GM21367 (cell line): ENCODE results near the gene CDHR2.
A peak's percentile ranks its signal among the peaks of the same experiment; 100 is the strongest.
"Not testable (repeated sequence)": the region's sequence is repeated elsewhere in the genome, so short reads cannot be mapped to it uniquely, and the experiment has no call there.

Source experiments
- ATAC-seq: cut with Tn5 transposase; IDR thresholded peaks from one replicate; pipeline ENCODE4 v1.9.1; 2021; ENCODE audit not compliant: unreplicated experiment

CDHR2 gene

DNA sequence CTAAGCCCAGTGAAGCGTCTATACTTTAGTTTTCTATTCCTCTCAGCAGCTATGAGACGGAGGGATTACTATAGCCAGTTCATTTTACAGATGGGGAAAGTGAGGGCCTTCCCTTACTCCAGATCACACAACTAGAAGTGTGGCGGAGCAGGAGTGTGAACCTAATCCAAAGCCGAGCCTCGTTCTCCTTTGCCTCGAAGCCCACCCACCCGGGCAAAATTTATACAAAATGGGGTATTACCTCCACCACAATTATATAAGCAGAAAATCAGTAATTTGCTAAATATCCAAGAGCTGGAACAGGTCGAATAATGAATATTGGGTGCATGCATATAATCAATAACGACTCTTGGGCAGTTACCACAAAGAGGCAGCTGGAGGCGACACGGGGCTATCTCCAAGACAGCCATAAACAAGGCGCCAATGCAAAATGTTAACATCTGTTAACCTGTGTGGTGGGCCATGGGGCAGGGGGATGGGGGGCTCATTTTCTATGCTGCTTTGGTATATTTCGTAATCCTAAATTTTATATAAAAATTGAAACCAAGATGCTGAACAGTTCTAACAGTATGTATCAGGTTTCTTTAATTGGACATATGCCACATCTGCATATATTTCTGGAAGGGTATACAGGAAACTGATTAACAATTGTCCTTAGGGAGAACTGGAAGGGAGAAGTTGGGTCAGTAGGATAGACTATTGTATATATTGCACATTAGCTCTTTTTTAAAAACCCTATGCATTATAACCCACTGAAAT lies 10.7 kb upstream of the CDHR2 start:
- ATAC-seq: no peak

DNA sequence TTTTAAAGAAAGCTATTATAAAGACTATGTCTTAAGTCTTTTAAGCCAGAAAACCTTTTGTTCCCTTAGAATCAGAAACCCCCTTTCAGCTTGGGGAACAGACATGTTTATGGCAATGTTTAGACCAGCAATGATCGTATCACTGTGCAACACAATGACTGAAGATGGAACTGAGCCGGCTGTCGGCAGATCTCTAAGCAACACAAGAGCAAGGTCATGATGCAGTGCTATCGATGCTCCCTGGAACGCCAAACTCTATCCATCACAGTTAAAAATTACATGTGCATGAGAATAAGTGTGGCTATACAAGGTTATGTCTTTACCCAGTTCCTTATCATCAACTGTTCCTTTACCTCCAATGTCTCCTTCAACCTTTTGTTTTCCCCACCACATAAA lies 10.2 kb upstream of the CDHR2 start:
- ATAC-seq: no peak

DNA sequence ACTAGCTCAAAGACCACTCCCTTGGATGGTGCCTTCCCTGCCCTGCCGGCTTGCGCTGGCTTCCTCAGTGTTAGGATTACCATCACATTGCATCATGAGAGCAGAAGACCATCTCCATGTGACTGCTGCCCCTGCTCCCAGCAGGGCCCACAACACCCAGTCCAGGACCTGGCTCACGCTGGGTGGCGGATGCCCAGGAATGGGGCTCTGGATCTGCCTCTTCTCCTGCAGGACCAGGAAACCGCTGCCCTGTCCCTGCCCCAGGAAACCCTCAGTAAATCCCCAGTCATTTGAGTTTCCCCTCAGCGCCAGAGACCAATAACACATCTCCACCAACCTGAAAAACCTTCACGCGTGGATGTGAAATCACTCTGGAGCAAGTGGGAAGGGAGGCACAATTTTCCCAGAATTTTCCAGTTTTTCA lies 8.7 kb upstream of the CDHR2 start:
- no peak for ATAC-seq

DNA sequence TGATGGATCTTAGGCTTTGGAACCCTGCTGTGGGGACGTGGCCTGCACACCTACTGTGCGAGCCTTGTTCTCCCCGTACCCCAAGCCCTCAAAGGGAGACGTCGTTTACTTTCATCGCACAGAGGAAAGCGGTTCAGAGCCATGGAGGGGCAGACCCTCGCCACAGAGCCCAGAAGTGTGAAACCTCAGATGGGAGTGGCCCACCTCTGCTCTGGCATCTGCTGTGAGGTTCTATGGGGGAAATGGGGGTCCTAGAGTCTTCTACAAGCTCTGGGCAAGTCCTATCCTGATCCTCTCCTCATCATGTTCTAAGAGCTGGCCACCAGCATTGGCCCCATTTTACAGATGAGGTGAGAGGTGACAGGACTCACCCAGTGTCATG lies 8.2 kb upstream of the CDHR2 start:
- ATAC-seq: no peak

DNA sequence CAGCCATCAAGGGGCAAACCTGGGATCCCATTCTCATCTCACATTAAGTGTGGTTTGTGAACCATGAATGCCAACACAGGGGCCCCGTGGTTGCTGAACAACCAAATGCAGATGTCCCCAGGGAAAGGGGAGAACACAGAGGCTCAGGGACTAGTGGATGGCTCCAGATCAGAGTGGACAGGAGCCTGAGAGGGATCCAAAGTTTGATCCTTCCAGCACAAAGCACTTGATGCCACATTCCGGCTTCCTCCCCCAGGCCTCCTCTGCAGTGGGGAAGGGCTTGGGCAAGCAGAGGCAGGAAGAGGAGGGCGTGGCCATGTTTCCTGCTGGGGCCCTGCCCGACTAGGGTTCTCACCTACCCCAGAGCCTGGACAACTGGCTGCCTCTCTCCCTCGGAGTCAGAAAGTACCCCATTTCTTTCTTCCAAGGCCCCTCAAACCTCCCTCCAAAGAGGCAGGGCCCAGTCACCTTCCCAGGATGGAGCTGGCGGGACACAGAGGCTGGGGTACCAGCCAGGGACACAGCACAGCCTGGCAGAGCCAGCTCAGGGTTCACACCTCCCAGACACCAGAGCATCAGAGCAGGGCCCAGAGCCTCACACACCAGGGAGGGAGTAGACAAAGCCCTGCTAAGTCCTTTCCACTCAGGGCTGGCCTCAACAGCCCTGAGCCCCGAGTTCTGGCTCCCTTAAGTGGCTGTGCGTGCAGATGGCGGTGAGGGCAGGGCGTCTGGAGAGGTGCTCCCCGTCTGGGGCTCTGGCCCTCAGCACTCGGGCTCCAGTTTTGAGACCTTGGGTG lies 7.6 kb upstream of the CDHR2 start:
- ATAC-seq: no peak

DNA sequence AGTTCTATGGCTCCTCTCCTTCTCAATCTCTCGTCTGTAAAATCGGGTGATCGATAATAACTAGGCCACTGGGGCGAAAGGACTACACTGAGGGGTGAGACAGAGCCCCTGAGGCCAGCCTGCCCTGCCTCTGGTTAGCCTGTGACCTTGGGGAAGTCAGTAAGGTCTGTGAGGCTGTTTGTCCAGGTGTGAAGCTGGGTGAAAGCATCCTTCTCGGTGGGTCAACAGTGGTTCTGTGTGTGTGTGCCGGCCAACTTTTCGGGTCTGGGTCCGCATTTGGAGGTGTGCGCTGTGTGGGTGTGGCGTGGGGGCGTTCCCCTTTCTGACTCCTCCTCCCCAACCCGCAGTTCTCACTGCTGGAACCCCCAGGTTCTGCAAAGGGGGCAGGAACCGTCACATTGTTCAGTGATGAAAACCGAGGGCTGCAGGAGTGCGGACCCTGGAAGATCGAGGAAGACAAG lies 7.0 kb upstream of the CDHR2 start:
- ATAC-seq: no peak

DNA sequence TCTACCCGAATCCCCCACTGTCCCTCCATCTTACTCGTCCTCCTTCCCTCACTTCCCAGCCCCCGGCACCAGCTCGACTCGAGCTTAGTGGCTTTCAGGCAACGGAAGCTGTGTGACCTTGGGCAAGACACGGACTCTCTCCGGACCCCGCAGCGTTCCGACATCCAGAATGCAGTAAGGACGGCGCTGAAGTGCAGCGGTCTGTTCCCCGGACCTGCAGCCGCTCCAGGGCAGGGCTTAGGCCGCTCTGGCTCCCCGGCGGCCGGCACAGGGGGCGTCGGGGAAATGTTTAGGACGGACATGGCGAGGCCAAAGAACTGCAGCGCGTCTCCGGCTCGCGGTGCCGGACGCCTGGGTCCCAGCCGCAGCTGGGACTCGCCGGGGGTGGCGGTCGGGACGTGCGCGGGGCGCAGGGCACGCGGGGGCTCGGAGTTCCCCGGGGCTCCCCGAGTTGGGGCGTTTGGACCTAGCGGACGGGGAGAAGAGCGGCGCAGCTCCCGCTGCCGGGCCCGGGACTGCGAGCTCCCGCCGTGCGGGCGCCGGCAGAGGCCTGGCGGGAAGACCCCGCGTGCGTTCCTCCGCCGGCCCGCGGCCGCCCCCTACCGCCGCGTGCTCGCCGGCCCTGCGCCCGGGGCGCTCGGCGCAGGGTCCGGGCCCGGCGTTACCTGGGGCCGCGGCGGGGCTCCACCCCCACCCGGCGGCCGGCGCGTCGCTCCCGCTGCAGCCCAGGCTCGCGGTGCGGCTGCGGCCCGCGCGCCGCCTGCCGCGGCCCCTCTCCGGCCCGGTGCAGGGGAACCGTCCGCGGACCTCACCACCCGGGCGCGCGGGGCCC lies 6.3 kb upstream of the CDHR2 start:
- ATAC-seq: peak; percentile 31

DNA sequence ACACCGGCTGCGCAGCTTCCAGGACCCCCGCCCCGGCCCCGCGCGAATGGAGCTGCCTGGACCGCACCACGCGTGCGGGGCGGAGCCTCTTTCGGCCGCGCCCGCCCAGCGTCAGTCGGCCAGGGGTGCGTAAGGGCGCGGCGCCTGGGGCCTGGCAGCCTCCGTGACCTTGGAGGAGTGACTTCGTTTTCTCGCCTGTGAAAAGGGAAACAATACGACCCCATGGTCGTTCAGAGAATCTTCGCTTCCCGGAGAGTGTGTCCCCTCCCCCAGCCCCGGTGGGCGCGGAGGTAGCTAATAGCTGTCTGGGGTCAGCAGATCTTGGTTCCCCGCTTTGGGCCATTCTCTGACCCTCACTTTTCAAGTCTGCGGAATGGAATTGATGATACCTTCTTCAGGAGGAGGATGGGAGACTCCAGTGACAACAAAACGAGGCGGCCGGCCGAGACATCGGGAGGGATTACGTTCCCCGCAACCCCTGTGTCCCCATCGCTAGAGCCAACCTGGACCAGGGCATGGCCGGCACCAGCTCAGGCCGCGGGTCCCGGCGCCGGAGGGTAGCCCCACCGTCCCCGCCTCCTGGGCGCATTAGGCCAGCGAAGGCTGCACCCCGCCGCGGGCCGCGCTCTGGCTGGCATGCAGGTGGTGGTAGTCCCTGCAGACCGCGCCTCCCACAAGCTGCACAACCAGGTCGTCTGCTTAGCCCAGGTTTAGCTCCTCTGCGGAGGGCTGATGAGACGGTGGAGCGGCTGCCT lies 5.5 kb upstream of the CDHR2 start:
- peak; percentile 44 for ATAC-seq

DNA sequence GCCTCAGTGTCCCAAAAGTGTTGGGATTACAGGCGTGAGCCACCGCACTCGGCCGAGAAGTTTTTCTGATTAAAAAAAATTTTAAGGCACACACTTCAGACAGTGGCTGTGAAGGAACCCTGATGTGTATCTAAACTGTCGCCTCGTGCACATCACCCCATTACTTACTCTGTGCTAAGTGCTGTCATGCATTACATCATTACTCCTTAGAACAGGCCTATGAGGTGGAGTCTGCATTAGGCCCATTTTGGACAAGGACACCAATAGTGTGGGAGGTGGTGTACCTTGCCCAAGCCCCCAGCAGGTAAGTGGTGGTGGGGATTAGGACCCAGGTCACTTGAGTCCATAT lies 3.8 kb upstream of the CDHR2 start:
- ATAC-seq: no peak

DNA sequence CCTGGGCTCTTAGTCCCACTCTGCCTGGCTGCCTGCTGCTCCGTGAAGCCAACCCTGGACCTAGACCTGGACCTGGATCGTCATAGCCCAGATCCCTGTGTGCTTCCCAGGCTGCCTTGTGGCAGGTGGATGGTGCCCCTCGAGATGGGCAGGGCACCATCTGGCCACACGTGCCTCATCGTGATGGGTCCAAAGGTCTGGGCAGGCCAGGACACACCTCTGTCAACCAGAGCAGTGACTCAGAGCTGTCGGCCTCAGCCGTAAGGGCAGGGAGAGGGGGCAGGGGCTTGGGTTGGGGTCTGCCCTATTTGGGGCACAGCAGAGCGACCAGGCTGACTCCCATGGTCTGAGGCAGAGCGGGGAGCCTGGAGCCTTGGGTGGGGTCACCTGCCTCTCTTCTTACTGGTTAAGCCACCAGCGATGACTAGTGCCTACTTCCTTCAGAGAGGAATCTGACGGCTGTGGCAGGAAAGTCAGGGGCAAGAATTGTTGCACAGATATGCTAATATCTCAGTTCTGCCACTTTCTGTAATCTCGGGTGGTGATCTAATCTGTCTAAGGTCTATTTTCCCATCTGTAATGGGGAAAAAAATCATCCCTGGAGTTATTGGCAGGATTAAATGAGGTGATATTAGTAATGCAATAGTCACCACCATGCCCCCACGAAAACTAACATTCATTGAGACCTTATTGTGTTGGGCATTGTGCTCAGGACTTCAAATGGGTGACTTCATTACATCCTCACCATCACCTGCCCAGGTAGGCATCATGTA lies 3.2 kb upstream of the CDHR2 start:
- ATAC-seq: no peak

DNA sequence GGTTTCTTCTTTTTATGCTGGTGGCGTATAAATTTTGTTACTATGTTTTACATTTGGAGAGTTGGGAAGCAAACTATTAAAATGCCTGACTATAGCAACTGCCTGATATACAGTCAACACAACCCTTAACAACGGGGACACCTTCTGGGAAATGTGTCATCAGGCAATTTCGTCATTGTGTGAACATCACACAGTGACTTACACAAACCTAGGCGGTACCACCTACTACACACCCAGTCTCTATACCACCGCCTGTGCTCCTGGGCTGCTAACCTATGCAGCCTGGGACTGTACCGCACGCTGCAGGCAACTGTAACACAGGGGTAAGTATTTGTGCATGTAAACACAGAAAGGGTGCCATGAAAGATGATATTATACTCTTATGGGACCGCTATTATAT lies 1.3 kb upstream of the CDHR2 start:
- no peak for ATAC-seq

DNA sequence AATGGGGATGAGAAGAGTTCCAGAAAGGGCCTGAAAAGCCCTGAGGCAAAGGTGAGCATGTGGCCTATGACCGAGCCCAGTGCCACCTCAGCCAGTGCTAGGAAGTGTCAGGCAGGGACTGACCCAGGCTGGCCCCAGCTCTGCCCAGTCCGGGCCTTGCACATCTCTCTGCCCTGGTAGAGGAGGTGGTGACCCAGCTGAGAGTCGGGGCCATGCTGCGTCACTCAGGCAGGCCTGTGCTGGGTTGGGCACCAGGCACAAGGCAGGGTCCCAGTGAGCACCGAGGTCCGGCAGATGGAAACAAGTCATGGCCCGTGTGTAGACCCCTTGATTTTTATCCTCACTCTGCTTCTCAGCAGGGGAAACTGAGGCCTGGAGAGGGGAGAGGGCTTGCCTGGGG lies 729 bp downstream of the CDHR2 start:
- no peak for ATAC-seq

DNA sequence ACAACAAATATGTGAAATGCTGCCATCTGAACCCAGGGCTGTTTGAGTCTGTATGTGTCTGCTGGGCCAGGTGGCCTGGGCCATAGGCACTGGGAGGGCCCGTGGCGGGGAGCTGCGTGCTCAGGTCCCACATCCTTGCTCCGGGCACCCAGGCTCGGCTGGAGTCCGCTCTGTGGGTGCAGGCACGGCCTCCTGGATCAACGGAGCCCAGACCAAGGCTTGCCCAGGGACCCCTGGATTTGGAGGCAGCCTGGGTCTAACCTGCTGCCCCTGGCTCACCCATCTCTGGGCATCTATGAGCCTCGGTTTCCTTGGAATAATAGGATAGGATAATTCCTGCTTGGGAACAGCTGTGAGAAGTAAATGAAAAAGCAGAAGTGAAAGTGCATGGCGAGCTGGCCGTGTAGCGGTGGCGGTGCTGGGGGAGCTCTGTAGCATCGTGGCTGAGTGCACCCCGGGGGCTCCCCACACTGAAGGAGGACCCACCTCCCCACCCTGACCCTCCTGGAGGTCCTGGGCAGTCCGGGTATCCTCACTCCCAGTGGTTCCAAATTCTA lies 1.2 kb downstream of the CDHR2 start:
- ATAC-seq: no peak

DNA sequence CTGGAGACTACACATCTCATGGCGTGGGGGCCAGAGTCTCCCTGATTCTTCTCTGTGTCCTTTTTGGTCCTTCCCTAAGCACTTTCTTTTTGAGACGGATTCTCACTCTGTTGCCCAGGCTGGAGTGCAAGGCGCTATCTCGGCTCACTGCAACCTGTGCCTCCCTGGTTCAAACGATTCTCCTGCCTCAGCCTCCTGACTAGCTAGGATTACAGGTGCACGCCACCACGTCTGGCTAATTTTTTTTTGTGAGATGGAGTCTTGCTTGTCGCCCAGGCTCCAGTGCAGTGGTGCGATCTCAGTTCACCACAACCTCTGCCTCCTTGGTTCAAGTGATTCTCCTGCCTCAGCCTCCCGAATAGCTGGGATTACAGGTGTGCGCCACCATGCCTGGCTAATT lies 1.8 kb downstream of the CDHR2 start:
- ATAC-seq: not testable (repeated sequence)

DNA sequence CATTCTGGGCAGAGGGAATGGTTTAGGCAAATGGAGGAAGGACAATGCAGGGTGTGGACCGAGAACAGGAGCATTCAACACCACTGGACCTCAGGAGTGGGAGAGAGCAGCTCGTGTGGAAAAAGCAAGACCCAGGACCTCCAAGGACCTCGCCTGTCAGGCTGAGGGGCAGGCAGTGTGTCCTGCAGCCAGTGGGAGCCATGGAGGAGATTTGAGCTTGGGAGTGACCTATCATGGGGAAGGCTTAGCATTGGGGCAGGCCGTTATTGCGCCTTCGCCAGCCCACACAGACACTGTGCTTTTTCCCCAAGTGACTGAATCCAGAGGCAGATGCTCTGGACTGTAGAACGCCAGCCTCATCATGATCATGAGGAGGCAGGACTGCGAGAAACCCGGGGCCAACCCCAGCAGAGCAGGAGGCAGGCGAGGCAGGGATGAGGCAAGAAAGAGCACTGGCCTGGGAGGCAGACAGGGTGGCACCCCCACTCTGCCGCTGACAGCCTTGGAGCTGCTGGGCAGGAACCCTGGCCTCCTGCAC lies 3.3 kb downstream of the CDHR2 start:
- ATAC-seq: no peak

DNA sequence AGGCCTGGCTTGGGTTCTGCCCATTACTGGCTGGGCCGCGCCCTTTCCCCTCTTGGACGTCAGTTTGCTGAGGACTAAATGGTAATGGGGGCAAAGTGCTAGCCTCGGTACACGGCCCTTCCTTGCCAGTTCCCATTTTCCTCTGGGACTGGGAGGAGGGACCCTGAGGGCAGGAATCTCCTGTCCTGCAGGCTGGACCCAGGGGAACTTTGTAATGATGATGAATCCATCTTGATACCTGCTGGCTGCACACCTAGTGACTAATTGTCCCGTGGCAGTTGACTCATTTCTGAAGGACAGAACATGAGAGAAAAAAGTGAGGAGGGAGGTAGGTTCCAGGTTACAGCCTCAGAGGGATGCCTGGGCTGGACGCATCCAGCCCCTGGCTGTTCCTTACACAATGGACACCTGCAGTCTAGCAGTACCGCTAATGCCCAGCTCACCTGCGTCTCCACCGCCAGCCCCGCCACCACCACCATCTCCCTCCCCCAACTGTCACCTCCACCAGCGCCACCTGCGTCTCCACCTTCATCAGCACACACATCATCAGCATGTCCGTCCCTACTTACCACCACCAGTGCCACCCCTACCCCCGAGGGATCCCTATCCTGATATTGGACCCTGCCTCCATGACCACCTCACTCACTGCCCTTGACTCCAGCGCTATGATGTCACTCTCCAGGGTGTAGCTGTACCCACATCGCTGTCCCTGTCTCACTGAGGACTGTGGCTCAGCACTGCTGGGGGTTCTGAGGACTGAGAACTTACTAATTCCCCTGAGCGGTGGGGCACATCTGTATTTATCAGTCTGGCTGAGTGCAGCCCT lies 4.3 kb downstream of the CDHR2 start:
- ATAC-seq: no peak

DNA sequence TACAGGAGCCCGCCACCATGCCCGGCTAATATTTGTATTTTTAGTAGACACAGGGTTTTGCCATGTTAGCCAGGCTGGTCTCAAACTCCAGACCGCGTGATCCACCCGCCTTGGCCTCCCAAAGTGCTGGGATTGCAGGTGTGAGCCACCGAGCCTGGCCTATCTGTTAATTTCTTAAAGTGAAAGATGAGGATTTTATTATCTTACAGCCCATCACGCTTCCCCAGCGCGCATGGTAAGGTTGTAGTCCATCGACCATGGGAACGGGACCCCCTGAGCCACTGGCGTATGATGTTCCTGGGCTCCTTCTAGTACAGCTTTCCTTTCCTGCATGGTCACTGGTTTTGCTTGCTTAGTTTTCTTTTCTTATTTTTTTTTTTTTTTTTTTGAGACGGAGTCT lies 8.7 kb downstream of the CDHR2 start:
- no peak for ATAC-seq

DNA sequence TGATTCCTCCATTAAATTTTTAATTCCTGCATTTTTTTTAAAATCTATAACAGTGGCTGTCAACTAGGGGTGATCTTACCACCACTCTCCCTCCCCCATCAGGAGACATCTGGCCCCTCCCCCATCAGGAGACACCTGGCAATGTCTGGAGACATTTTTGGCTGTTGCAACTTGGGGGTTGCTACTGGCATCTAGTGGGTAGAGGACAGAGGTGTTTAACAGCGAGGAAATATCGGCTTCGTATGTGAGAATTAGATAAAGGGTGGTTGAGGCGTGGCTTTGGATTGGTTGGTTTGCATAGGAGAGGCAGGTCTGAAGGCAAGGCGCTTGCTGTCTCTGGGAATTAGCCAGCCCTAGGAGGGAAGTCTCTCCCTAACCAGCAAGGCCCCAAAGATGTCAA lies 10.5 kb downstream of the CDHR2 start:
- no peak for ATAC-seq

DNA sequence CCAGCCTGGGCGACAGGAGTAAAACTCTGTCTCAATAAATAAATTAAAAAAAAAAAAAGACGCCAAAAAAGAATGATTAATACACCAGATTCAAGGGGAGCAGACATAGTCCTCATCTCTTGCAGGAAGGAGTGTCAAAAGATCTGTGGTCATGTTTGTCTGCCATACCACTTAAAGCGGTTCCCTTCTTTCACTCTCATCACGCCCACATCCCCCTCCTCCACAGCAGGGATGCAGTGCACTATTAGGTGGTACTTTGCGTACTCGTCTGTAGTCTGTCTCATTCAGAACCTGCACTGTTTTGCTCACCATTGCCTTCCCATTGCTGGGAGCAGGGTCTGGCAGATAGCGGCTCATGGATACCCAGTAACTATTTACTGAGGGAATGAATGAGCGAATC lies 11.2 kb downstream of the CDHR2 start:
- ATAC-seq: no peak
